Lower leg skin (tissue), 4 donors: ENCODE data around the gene DMKN. TPM values are rescaled to one million over a fixed set of nuclear protein-coding genes. Genes with fewer than 3 reads are reported as not detected.

Experiments
- DNase-seq, 2 donors: peaks; one replicate each; pipeline ENCODE4 v3.0.0-alpha.2; 2019; ENCODE audit warnings: low spot score in 2 of 2
- H3K4me3 ChIP-seq: fragments of 200-600 bp; sonication (generic); 2 replicates; pipeline ENCODE4 v1.5.1; 2017; ENCODE audit warnings: mild to moderate bottlenecking, low read depth; ENCODE audit not compliant: poor library complexity, severe bottlenecking
- POLR2A ChIP-seq, 2 donors: fragments of 450-650 bp; IDR thresholded peaks; one replicate each; pipeline ENCODE4 v1.6.1; 2016 to 2017; ENCODE audit warnings: antibody characterized with exemption in 2 of 2, mild to moderate bottlenecking in 1 of 2, moderate library complexity in 1 of 2
- WGBS, 2 donors: methylation state at CpG; one replicate each; pipeline ENCODE4 v1.1.5; 2018; 5-methylcytosine and 5-hydroxymethylcytosine counted together
- intact Hi-C: fragments of 100-400 bp; cut with DNase I; formaldehyde crosslinking; loops from one replicate; pipeline ENCODE4 v1.15.0; 2023; ENCODE audit warnings: low total_unique reads
- total RNA-seq, 4 donors: library from RNA; depleted of rRNA; stranded (reverse); fragments of >200 nt; gene quantifications; one replicate each; pipeline ENCODE4 v1.1.0, GENCODE V29; 2016
- TF ChIP-seq, protein P1 (sequence below), 3 donors: fragments of 450-650 bp; IDR thresholded peaks; one replicate each; pipeline ENCODE4 v1.5.1; 2016; ENCODE audit warnings: antibody characterized with exemption in 3 of 3, mild to moderate bottlenecking in 3 of 3, moderate library complexity in 2 of 3

DMKN gene
- total RNA-seq, 4 donors from 2014 or later: 5,221 to 8,616 (median 5,967) TPM

- TF ChIP-seq, protein P1, sequence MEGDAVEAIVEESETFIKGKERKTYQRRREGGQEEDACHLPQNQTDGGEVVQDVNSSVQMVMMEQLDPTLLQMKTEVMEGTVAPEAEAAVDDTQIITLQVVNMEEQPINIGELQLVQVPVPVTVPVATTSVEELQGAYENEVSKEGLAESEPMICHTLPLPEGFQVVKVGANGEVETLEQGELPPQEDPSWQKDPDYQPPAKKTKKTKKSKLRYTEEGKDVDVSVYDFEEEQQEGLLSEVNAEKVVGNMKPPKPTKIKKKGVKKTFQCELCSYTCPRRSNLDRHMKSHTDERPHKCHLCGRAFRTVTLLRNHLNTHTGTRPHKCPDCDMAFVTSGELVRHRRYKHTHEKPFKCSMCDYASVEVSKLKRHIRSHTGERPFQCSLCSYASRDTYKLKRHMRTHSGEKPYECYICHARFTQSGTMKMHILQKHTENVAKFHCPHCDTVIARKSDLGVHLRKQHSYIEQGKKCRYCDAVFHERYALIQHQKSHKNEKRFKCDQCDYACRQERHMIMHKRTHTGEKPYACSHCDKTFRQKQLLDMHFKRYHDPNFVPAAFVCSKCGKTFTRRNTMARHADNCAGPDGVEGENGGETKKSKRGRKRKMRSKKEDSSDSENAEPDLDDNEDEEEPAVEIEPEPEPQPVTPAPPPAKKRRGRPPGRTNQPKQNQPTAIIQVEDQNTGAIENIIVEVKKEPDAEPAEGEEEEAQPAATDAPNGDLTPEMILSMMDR (IDR thresholded peaks at IDR 0.05): no peak
- no peak for TF ChIP-seq POLR2A (IDR thresholded peaks at IDR 0.05)
- intact Hi-C loops: no loop called here
- DNase-seq: no peak
- no peak overlapping the region for H3K4me3 ChIP-seq
- 92 to 96% methylated on average over 2 of the region's 2 CpGs for WGBS, 2 donors
Measured at GRCh38 chr19:35517342-35517741, 3.9 kb upstream of the DMKN start.

- TF ChIP-seq, protein P1 (IDR thresholded peaks at IDR 0.05): no peak
- no peak for TF ChIP-seq POLR2A (IDR thresholded peaks at IDR 0.05)
- no peak for DNase-seq
- 88 to 90% methylated on average over 3 of the region's 3 CpGs for WGBS, 2 donors
- intact Hi-C loops: no loop called here
- no peak overlapping the region for H3K4me3 ChIP-seq
Measured at GRCh38 chr19:35516310-35516709, 2.9 kb upstream of the DMKN start.

DNA sequence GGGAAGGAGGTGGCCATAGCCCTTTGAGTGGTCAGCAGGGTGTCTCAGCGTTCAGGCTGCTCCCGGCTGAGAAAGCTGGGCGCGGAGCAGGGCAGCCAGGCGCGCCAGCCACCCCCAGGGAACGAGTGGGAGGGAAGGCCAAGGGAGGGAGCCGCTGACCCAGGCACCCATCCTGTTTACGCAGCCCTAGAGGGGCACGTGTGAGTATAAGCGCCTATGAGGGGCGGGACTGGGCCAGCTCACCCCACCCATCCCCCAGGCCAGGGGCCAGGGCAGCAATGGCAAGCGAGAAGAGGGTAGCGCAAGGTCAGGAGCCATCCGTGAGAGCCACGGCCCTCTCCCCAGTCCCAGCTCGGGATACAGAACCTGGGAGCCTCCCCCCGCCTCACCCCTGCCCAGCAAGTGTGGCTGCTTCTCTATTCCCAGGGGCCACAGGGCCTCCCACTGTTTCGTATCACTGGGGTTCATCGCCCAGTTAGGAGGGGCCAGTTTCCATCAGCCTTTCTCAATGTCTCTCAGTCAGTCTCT is 897 bp upstream of the DMKN start:
- DNase-seq: no peak
- intact Hi-C loops: no loop called here
- WGBS, 2 donors: 25 to 30% methylated on average over 12 to 20 of the region's 20 CpGs
- no peak overlapping the region for H3K4me3 ChIP-seq
- TF ChIP-seq, protein P1 (IDR thresholded peaks at IDR 0.05): no peak
- no peak for TF ChIP-seq POLR2A (IDR thresholded peaks at IDR 0.05)

GRCh38 chr19:35512831-35513627 is 420 bp downstream of the DMKN start:
- no peak for TF ChIP-seq POLR2A (IDR thresholded peaks at IDR 0.05)
- TF ChIP-seq, protein P1 (IDR thresholded peaks at IDR 0.05): no peak
- intact Hi-C loops: no loop called here
- no peak for DNase-seq
- WGBS, 2 donors: 75 to 87% methylated on average over 14 to 15 of the region's 15 CpGs
- no peak overlapping the region for H3K4me3 ChIP-seq

GRCh38 chr19:35511337-35511736 is 2.1 kb downstream of the DMKN start:
- no peak for DNase-seq
- intact Hi-C loops: no loop called here
- TF ChIP-seq, protein P1 (IDR thresholded peaks at IDR 0.05): no peak
- no peak for TF ChIP-seq POLR2A (IDR thresholded peaks at IDR 0.05)
- no peak overlapping the region for H3K4me3 ChIP-seq
- 79 to 81% methylated on average over 7 of the region's 7 CpGs for WGBS, 2 donors
